ENCODE data around the gene PIK3R5.
A peak's percentile ranks its signal among the peaks of the same experiment; 100 is the strongest.

DNA sequence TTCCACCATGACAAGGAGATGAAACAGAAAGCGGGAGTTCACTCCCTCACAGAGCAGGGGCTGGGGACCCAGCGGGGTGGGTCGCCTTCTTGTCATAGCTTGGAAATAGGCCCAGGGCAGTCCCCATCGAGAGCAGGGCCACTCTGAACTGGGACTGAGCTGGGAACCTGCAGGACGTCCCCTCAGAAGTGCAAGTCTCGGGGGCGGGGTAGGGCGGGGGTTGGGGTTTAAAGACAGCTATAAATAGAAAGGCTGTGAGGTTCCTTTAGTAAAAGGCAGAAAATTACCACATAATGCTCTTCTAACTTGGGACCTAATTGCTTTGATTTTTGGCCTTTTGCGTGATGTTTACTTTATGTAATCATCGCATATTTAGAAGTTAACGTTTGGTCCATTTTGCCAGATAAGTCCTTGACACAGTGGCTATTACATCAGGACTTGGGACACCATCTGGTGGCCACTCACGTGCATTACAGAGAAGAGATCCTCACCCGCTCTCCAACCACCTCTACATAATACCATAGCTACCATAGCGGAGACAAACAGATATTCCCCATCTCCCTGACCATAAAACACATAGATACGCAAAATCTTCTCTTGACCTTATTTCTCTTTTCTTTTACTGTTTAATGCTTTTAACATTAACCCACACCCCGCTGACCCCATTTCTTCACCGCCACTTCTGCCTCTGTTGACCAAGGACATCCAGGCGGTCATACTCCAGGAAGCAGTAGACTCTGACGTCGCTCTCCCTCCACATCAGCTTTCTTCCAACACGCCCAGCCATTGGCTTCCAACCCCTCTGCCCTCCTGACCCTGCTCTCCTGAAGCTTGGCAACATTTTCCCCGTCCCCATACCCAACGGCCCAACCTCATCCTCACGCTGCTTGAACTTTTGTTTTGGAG, 70.6 kb downstream of the PIK3R5 start:
- TF ChIP-seq, protein P1, sequence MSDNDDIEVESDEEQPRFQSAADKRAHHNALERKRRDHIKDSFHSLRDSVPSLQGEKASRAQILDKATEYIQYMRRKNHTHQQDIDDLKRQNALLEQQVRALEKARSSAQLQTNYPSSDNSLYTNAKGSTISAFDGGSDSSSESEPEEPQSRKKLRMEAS (IDR thresholded peaks at IDR 0.05) = no peak
- TF ChIP-seq, protein P2, sequence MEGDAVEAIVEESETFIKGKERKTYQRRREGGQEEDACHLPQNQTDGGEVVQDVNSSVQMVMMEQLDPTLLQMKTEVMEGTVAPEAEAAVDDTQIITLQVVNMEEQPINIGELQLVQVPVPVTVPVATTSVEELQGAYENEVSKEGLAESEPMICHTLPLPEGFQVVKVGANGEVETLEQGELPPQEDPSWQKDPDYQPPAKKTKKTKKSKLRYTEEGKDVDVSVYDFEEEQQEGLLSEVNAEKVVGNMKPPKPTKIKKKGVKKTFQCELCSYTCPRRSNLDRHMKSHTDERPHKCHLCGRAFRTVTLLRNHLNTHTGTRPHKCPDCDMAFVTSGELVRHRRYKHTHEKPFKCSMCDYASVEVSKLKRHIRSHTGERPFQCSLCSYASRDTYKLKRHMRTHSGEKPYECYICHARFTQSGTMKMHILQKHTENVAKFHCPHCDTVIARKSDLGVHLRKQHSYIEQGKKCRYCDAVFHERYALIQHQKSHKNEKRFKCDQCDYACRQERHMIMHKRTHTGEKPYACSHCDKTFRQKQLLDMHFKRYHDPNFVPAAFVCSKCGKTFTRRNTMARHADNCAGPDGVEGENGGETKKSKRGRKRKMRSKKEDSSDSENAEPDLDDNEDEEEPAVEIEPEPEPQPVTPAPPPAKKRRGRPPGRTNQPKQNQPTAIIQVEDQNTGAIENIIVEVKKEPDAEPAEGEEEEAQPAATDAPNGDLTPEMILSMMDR (IDR thresholded peaks at IDR 0.05 in 2 of 3, conservative IDR thresholded peaks at IDR 0.05 in 1 of 3; ENCODE audit: borderline replicate concordance in 1 of 3, insufficient read depth in 1 of 3, low read depth in 2 of 3, low read length in 2 of 3) = peak; percentile 57 to 80 (median 77); a peak in 5 of 6 replicates
- TF ChIP-seq, protein P3, sequence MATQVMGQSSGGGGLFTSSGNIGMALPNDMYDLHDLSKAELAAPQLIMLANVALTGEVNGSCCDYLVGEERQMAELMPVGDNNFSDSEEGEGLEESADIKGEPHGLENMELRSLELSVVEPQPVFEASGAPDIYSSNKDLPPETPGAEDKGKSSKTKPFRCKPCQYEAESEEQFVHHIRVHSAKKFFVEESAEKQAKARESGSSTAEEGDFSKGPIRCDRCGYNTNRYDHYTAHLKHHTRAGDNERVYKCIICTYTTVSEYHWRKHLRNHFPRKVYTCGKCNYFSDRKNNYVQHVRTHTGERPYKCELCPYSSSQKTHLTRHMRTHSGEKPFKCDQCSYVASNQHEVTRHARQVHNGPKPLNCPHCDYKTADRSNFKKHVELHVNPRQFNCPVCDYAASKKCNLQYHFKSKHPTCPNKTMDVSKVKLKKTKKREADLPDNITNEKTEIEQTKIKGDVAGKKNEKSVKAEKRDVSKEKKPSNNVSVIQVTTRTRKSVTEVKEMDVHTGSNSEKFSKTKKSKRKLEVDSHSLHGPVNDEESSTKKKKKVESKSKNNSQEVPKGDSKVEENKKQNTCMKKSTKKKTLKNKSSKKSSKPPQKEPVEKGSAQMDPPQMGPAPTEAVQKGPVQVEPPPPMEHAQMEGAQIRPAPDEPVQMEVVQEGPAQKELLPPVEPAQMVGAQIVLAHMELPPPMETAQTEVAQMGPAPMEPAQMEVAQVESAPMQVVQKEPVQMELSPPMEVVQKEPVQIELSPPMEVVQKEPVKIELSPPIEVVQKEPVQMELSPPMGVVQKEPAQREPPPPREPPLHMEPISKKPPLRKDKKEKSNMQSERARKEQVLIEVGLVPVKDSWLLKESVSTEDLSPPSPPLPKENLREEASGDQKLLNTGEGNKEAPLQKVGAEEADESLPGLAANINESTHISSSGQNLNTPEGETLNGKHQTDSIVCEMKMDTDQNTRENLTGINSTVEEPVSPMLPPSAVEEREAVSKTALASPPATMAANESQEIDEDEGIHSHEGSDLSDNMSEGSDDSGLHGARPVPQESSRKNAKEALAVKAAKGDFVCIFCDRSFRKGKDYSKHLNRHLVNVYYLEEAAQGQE (IDR thresholded peaks at IDR 0.05; ENCODE audit: low read depth) = no peak
- no peak for TF ChIP-seq POLR2AphosphoS5 (IDR thresholded peaks at IDR 0.05; ENCODE audit: low read depth, low read length)
- TF ChIP-seq RAD21 (IDR thresholded peaks at IDR 0.05; ENCODE audit: low read depth) = peak; percentile 80
- no peak for TF ChIP-seq POLR2A (IDR thresholded peaks at IDR 0.05; ENCODE audit: borderline replicate concordance, extremely low read depth, insufficient read depth, insufficient read length)
- no peak for TF ChIP-seq SIN3A (IDR thresholded peaks at IDR 0.05; ENCODE audit: low read depth)
- no peak for TF ChIP-seq YY1 (IDR thresholded peaks at IDR 0.05; ENCODE audit: extremely low read depth, insufficient replicate concordance, low read depth, low read length)
- no peak for TF ChIP-seq CEBPB (IDR thresholded peaks at IDR 0.05; ENCODE audit: low read depth)
- no peak for TF ChIP-seq EZH2 (IDR thresholded peaks at IDR 0.05)
- no peak for TF ChIP-seq EGR1 (IDR thresholded peaks at IDR 0.05; ENCODE audit: low read depth)
- TF ChIP-seq ZFX (IDR thresholded peaks at IDR 0.05) = no peak
- no peak for TF ChIP-seq FOSL1 (IDR thresholded peaks at IDR 0.05; ENCODE audit: low read depth)

Measured in HCT116 (cell line).